Endothelial cell of umbilical vein (primary cell): Measurements from ENCODE around the gene SRRM2. TPM values are rescaled to one million over a fixed set of nuclear protein-coding genes. Genes with fewer than 3 reads are reported as not detected.

ENCODE experiments used
- BruUV-seq: library from RNA; stranded (reverse); fragments of 400-500 nt; replicated peaks from 2 replicates; lab custom pipeline; 2021; lab: Mats Ljungman, UMichigan
- CTCF ChIA-PET: fragments of 300-600, 350-600 bp; sonication (Branson Sonifier 250); formaldehyde crosslinking; loops from one replicate; lab custom pipeline; 2021; ENCODE audit warnings: antibody characterized with exemption, inconsistent platforms; lab: Charles Lee
- POLR2A ChIA-PET: fragments of 300-600, 350-600 bp; sonication (Branson Sonifier 250); formaldehyde crosslinking; loops from one replicate; lab custom pipeline; 2021; ENCODE audit warnings: antibody characterized with exemption, inconsistent platforms; lab: Charles Lee
- DNase-seq: peaks from one replicate; pipeline ENCODE4 v3.0.0-alpha.2; 2011; ENCODE audit warnings: low read depth, low spot score
- FAIRE-seq: peaks from 2 replicates; lab custom pipeline; 2011; peaks lifted over from hg19 to GRCh38; lab: Jason Lieb, UNC
- H2AFZ ChIP-seq: 2 replicates; pipeline ENCODE4 v1.6.0; 2012; ENCODE audit warnings: low read depth, low read length, control low read depth, inconsistent platforms
- H3K27ac ChIP-seq: 2 replicates; pipeline ENCODE4 v1.5.1; 2011; ENCODE audit warnings: low read depth, mild to moderate bottlenecking, control low read depth, low read length, moderate library complexity; ENCODE audit not compliant: insufficient read depth
- H3K27me3 ChIP-seq, 2 experiments: 2 replicates each; pipeline versions ENCODE4 v1.6.0 to v1.6.1; 2011; ENCODE audit warnings: low read length in 2 of 2, mixed read lengths in 1 of 2; ENCODE audit not compliant: control insufficient read depth in 2 of 2, insufficient read depth in 2 of 2
- H3K36me3 ChIP-seq, 2 experiments: 2 replicates in 1 of 2; 3 replicates in 1 of 2; pipeline ENCODE4 v1.5.1; 2011; ENCODE audit warnings: low read length in 2 of 2, mild to moderate bottlenecking in 1 of 2, moderate library complexity in 1 of 2; ENCODE audit not compliant: control insufficient read depth in 2 of 2, insufficient read depth in 2 of 2; ENCODE audit errors: extremely low read depth in 1 of 2
- H3K4me1 ChIP-seq: 3 replicates; pipeline ENCODE4 v1.5.1; 2011; ENCODE audit warnings: mild to moderate bottlenecking, low read length; ENCODE audit not compliant: control insufficient read depth, insufficient read depth; ENCODE audit errors: extremely low read depth
- H3K4me2 ChIP-seq: 2 replicates; pipeline ENCODE4 v1.6.1; 2011; ENCODE audit warnings: low read length, control low read depth, mixed read lengths; ENCODE audit not compliant: insufficient read depth
- H3K4me3 ChIP-seq, 3 experiments: fragments of 200-600 bp in 1 of 3; sonication (generic), shearing (Covaris generic) in 1 of 3; replicated peaks in 1 of 3; 2 replicates each; pipeline ENCODE4 v1.5.1; 2011 to 2016; ENCODE audit warnings: control low read depth in 3 of 3, low read length in 3 of 3, mild to moderate bottlenecking in 2 of 3, inconsistent platforms in 1 of 3, low read depth in 1 of 3, moderate library complexity in 1 of 3; ENCODE audit not compliant: insufficient read depth in 1 of 3
- H3K79me2 ChIP-seq: 2 replicates; pipeline ENCODE4 v1.6.0; 2012; ENCODE audit warnings: low read length, inconsistent platforms; ENCODE audit not compliant: control insufficient read depth, insufficient read depth
- H3K9ac ChIP-seq: replicated peaks from 2 replicates; pipeline ENCODE3; 2011; ENCODE audit warnings: low read length, control low read depth; ENCODE audit not compliant: insufficient read depth; ENCODE audit errors: extremely low read depth
- H3K9me1 ChIP-seq: replicated peaks from 3 replicates; pipeline ENCODE4 v1.6.0; 2011; ENCODE audit warnings: mild to moderate bottlenecking, low read length; ENCODE audit not compliant: control insufficient read depth, insufficient read depth; ENCODE audit errors: extremely low read depth
- H3K9me3 ChIP-seq: replicated peaks from 2 replicates; pipeline ENCODE4 v1.5.1; 2012; ENCODE audit warnings: low read length, inconsistent platforms; ENCODE audit not compliant: control insufficient read depth, insufficient read depth
- H4K20me1 ChIP-seq: replicated peaks from 2 replicates; pipeline ENCODE3; 2011; ENCODE audit warnings: mild to moderate bottlenecking, low read length; ENCODE audit not compliant: control insufficient read depth, insufficient read depth; ENCODE audit errors: extremely low read depth
- EZH2 ChIP-seq: IDR thresholded peaks from 2 replicates; pipeline ENCODE4 v1.6.1; 2012; ENCODE audit warnings: borderline replicate concordance, low read depth, mild to moderate bottlenecking, moderate library complexity, low read length, inconsistent platforms; ENCODE audit not compliant: severe bottlenecking
- FOS ChIP-seq: IDR thresholded peaks from 2 replicates; pipeline ENCODE4 v1.6.1; 2011; ENCODE audit warnings: mild to moderate bottlenecking, low read length, moderate library complexity, borderline replicate concordance; ENCODE audit not compliant: insufficient read depth
- GATA2 ChIP-seq: IDR thresholded peaks from 2 replicates; pipeline ENCODE4 v1.7.0; 2011; ENCODE audit warnings: low read depth, mild to moderate bottlenecking, moderate library complexity, mixed read lengths, low read length; ENCODE audit not compliant: insufficient read length, insufficient read depth
- JUN ChIP-seq: IDR thresholded peaks from 2 replicates; pipeline ENCODE4 v1.6.1; 2011; ENCODE audit warnings: borderline replicate concordance, low read depth; ENCODE audit not compliant: insufficient read length, insufficient read depth
- MYC ChIP-seq: IDR thresholded peaks from one replicate; pipeline ENCODE4 v1.6.1; 2011; ENCODE audit warnings: mild to moderate bottlenecking, low read depth, low read length
- POLR2A ChIP-seq: IDR thresholded peaks from 2 replicates; pipeline ENCODE4 v1.6.1; 2012; ENCODE audit warnings: low read depth, mild to moderate bottlenecking, control low read depth, low read length
- POLR2AphosphoS5 ChIP-seq: IDR thresholded peaks from 2 replicates; pipeline ENCODE4 v1.6.1; 2012; ENCODE audit warnings: low read depth, mild to moderate bottlenecking, control low read depth, low read length, moderate library complexity; ENCODE audit not compliant: insufficient read depth
- dilution Hi-C: fragments of 300-500 bp; cut with MboI; formaldehyde crosslinking; loops from one replicate; pipeline ENCODE4 v1.15.0; 2019; ENCODE audit warnings: low sequenced_read_pairs; ENCODE audit not compliant: extremely low pct_ligation_motif_present
- intact Hi-C: fragments of 100-400 bp; cut with micrococcal nuclease; formaldehyde crosslinking; loops from one replicate; pipeline ENCODE4 v1.10.0; 2022
- polyA plus RNA-seq, 4 experiments: library from polyadenylated mRNA; depleted of rRNA in 3 of 4; stranded (reverse) in 3 of 4; unstranded in 1 of 4; fragments of >200 nt; gene quantifications; 2 replicates each; pipeline versions ENCODE4 v1.2.1 to v1.2.3, GENCODE V29; 2011 to 2012; ENCODE audit warnings: missing spikeins in 1 of 4
- total RNA-seq: library from RNA; stranded (reverse); gene quantifications from 2 replicates; pipeline ENCODE4 v1.2.3, GENCODE V29; 2021
- TF ChIP-seq, protein P1 (sequence below): IDR thresholded peaks from 2 replicates; pipeline ENCODE4 v1.6.1; 2011; ENCODE audit not compliant: insufficient read depth, insufficient read length
- TF ChIP-seq, protein P2 (sequence below), 2 donors: IDR thresholded peaks; 1 replicate in 1 of 2; 2 replicates in 1 of 2; pipeline ENCODE4 v1.5.1; 2011; ENCODE audit warnings: low read length in 2 of 2, mild to moderate bottlenecking in 2 of 2, moderate library complexity in 2 of 2, control low read depth in 1 of 2, inconsistent platforms in 1 of 2, low read depth in 1 of 2; ENCODE audit not compliant: insufficient read depth in 1 of 2; ENCODE audit errors: extremely low read depth in 1 of 2

Gene SRRM2
- total and polyA plus RNA-seq, 2 donors (not counting 3 experiments of a cell fraction or from before 2014, with no cell fraction given): 270 to 483 TPM

DNA sequence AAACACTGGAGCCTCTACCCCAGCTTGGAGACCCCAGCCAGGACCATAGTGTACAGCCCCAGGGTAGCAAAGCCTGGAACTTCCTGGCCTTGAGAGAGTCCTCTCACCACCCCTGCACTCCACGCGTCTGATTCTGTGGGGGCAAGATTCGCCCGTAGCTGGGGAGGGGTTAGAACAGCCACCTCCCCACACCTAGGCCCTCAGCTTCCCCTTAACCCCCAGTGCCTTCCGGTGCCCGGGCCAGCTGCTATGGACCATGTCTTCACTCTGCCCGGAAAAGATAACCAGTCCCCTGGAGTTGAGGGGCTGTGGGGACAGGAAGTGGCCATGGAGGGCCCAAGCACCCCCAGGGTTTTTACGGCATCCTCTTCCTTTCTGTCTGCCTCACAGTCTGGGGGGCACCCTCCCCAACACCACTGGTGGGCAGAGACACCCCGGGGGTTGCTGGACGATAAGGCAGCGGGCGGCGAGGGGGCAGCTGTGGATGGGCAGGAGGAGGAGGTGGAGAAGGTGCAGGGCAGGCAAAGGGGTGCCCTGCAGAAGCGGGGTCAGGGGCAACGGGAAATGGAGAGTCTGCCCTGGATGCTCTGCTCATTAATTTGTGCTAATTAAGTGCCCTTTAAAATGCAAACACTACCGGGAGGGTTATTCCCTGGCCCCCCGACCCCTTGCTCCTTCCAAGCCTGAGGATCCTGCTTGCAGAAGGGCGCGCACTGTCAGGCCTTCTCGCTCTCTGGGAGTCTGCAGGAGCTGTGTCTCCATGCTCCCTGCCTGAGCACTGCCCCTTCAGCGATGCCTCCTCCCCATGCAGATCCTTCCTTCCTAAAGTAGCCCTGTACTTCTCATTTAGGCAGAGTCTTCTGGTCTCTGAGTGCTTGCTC is 34.8 kb upstream of the SRRM2 start:
- dilution Hi-C loops: no loop called here
- BruUV-seq: no TSS peak
- Histone ChIP-seq H3K36me3 (no peaks in the 10 kb centered on the region), H3K79me2 (no peaks in the 10 kb centered on the region), H3K9ac (no peak overlapping the region), H4K20me1 (no peaks in the 10 kb centered on the region), H3K27ac (no peak overlapping the region), H3K4me2 (no peak overlapping the region), H3K27me3 (no peaks in the 10 kb centered on the region), H3K4me1 (peaks cover 4% of the 10 kb centered on the region), H3K4me3 (no peak overlapping the region), H3K9me3 (no peaks in the 10 kb centered on the region), H3K9me1 (no peaks in the 10 kb centered on the region), H2AFZ (no peak overlapping the region)
- intact Hi-C loops: no loop called here
- no peak for DNase-seq
- ChIA-PET CTCF (interaction anchor here (0.6 to 1.1 kb wide), 4 partner anchors 9 to 80 kb away, joined by 3 to 4 read pairs (median 3); partner anchors contain the start of gene PRSS41), POLR2A (no interaction called here)
- TF ChIP-seq GATA2 (no peak), POLR2AphosphoS5 (no peak), POLR2A (no peak), FOS (no peak), MYC (no peak), EZH2 (no peak), JUN (no peak)
- TF ChIP-seq, protein P1, sequence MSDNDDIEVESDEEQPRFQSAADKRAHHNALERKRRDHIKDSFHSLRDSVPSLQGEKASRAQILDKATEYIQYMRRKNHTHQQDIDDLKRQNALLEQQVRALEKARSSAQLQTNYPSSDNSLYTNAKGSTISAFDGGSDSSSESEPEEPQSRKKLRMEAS: no peak
- TF ChIP-seq, protein P2, sequence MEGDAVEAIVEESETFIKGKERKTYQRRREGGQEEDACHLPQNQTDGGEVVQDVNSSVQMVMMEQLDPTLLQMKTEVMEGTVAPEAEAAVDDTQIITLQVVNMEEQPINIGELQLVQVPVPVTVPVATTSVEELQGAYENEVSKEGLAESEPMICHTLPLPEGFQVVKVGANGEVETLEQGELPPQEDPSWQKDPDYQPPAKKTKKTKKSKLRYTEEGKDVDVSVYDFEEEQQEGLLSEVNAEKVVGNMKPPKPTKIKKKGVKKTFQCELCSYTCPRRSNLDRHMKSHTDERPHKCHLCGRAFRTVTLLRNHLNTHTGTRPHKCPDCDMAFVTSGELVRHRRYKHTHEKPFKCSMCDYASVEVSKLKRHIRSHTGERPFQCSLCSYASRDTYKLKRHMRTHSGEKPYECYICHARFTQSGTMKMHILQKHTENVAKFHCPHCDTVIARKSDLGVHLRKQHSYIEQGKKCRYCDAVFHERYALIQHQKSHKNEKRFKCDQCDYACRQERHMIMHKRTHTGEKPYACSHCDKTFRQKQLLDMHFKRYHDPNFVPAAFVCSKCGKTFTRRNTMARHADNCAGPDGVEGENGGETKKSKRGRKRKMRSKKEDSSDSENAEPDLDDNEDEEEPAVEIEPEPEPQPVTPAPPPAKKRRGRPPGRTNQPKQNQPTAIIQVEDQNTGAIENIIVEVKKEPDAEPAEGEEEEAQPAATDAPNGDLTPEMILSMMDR (IDR thresholded peaks at IDR 0.05; ENCODE audit: extremely low read depth in 1 of 2, insufficient read depth in 1 of 2, low read depth in 1 of 2, low read length in 2 of 2): no peak
- no peak for FAIRE-seq
